Measurements from ENCODE around the gene SLC5A3. TPM values are rescaled to one million over a fixed set of nuclear protein-coding genes. Genes with fewer than 3 reads are reported as not detected.

SLC5A3 gene
- total and polyA plus RNA-seq, 10 of the 15 experiments (the other 5 are each of a cell fraction or from before 2014, with no cell fraction given) = 3.3 to 21.4 (median 12.0) TPM

- H4K20me1 ChIP-seq (ENCODE audit: control insufficient read depth, insufficient read depth) = no peaks in the 10 kb centered on the region
- ATAC-seq (peak; percentile 15), FAIRE-seq (no peak), DNase-seq (ENCODE audit: low read depth, low spot score) (no peak)
- H3K9me3 ChIP-seq (replicated peaks; ENCODE audit: control insufficient read depth, insufficient read depth, low read length) = no peaks in the 10 kb centered on the region
- peak overlapping the region; percentile 91 for H3K4me3 ChIP-seq
- no peaks in the 10 kb centered on the region for H3K27me3 ChIP-seq (replicated peaks in 1 of 2; ENCODE audit: control insufficient read depth in 2 of 2, insufficient read depth in 2 of 2, low read length in 1 of 2)
- H3K4me2 ChIP-seq (ENCODE audit: control insufficient read depth, insufficient read depth) = peak overlapping the region; percentile 35
- TF ChIP-seq PAX8 (IDR thresholded peaks at IDR 0.05) (no peak), CBFB (IDR thresholded peaks at IDR 0.05; ENCODE audit: low read depth) (no peak), PAX5 (IDR thresholded peaks at IDR 0.05; ENCODE audit: borderline replicate concordance, low read depth, low read length) (no peak), MXI1 (IDR thresholded peaks at IDR 0.05; ENCODE audit: low read depth, low read length) (peak; percentile 3; the same call in 1 of the 2 replicates), YY1 (IDR thresholded peaks at IDR 0.05; ENCODE audit: low read depth, low read length) (0 out of 2 replicates have a peak, but pooled peaks have one; percentile 7), GABPA (IDR thresholded peaks at IDR 0.05; ENCODE audit: low read depth) (no peak), HDGF (IDR thresholded peaks at IDR 0.05) (no peak), SKIL (IDR thresholded peaks at IDR 0.05; ENCODE audit: low read depth, poor library complexity, severe bottlenecking) (peak; percentile 41), MLLT1 (IDR thresholded peaks at IDR 0.05) (0 out of 2 replicates have a peak, but pooled peaks have one; percentile 53)
- H3K79me2 ChIP-seq (ENCODE audit: control insufficient read depth, insufficient read depth, low read length) = peaks cover 56% of the 10 kb centered on the region
- POLR2A ChIA-PET = interaction anchor here (0.7 to 2.0 kb wide), 10 partner anchors 40 to 150 kb away, joined by 3 to 6 read pairs (median 3); no protein-coding TSS in a partner anchor
- peak overlapping the region; percentile 83 for H3K9ac ChIP-seq (ENCODE audit: control insufficient read depth, insufficient read depth, low read length)
- H3K27ac ChIP-seq (ENCODE audit: control insufficient read depth, insufficient read depth) = peak overlapping the region; percentile 54
- in situ Hi-C loops (cut with MboI) (loop anchor here (5.0 kb wide), 1 partner anchor 127 kb away; no protein-coding TSS in a partner anchor), intact Hi-C loops (cut with micrococcal nuclease; ENCODE audit: unreplicated experiment) (loop anchor here (2.0 to 5.0 kb wide), 3 partner anchors 54 to 152 kb away; no protein-coding TSS in a partner anchor)
- TSS peak; percentile 63 for BruUV-seq (replicated peaks)
- SMC1A ChIA-PET (ENCODE audit: uncharacterized antibody, unreplicated experiment) = interaction anchor here (0.8 to 6.8 kb wide), 10 partner anchors 12 to 151 kb away, joined by 3 to 118 read pairs (median 8); no protein-coding TSS in a partner anchor
- CTCF ChIA-PET = interaction anchor here (1.2 to 4.3 kb wide), 3 partner anchors 55 to 274 kb away, joined by 4 to 27 read pairs (median 11); no protein-coding TSS in a partner anchor
- RAD21 ChIA-PET (ENCODE audit: unreplicated experiment) = interaction anchor here (0.9 to 7.0 kb wide), 9 partner anchors 30 to 151 kb away, joined by 3 to 51 read pairs (median 5); no protein-coding TSS in a partner anchor
- peaks cover 13% of the 10 kb centered on the region for H3K4me1 ChIP-seq (ENCODE audit: control insufficient read depth, insufficient read depth, low read length)
- WGBS (ENCODE audit: insufficient coverage, insufficient replicate concordance, low lambda C conversion rate, missing lambda C conversion rate) = 4% methylated on average over 32 of the region's 32 CpGs
- H2AFZ ChIP-seq (ENCODE audit: control insufficient read depth, low read depth, low read length) = no peak overlapping the region
- no peaks in the 10 kb centered on the region; a peak in 1 of 4 replicates for H3K36me3 ChIP-seq (ENCODE audit: control insufficient read depth in 2 of 2, insufficient read depth in 2 of 2, low read length in 1 of 2)
These were observed 1.1 kb downstream of the SLC5A3 start for GRCh38 chr21:34074283-34075090.
